Measurements from ENCODE around the gene SUV39H1.
"Not testable (repeated sequence)": the region's sequence is repeated elsewhere in the genome, so short reads cannot be mapped to it uniquely, and the experiment has no call there.

SUV39H1 gene

DNA sequence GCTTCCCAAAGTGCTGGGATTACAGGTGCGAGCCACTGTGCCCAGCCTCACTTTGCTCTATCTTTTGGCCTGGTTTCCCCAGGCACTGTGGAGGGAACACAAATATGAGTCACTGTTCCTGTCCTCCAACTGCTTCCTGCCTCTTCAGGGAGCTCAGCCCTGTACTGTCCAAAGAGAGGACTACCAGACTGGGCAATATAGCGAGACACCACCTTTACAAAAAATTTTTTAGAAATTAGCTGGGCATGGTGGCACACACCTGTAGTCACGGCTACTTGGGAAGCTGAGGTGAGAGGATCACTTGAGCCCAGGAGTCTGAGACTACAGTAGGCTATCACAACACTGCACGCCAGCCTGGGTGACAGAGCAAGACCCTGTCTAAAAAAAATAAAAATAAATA lies 29.9 kb upstream of the SUV39H1 start (continued):
- TF ChIP-seq ZNF404 (tag by site-specific recombination; IDR thresholded peaks at IDR 0.05) (no peak), KLF16 (tag by site-specific recombination; IDR thresholded peaks at IDR 0.05) (no peak), ZNF558 (tag by site-specific recombination; IDR thresholded peaks at IDR 0.05) (no peak)

GRCh38 chrX:48667509-48667908 lies 29.0 kb upstream of the SUV39H1 start:
- no peak overlapping the region for H3K27ac ChIP-seq (ENCODE audit: extremely low read depth, low read depth, low read length)
- ChIA-PET POLR2A (interaction anchor here (1.5 kb wide), 1 partner anchor 9 kb away, joined by 4 read pairs; no protein-coding TSS in a partner anchor), CTCF (no interaction called here)
- no peaks in the 10 kb centered on the region for H3K9me3 ChIP-seq (ENCODE audit: control insufficient read depth, insufficient read depth, low read depth, low read length)
- H3K36me3 ChIP-seq (ENCODE audit: control insufficient read depth in 2 of 2, insufficient read depth in 1 of 2, low read length in 2 of 2) = no peaks in the 10 kb centered on the region
- H3K4me3 ChIP-seq (ENCODE audit: low read depth, low read length) = no peak overlapping the region
- no peaks in the 10 kb centered on the region for H3K4me1 ChIP-seq (ENCODE audit: control insufficient read depth, insufficient read depth, low read length)
- peak; percentile 75 for TF ChIP-seq ZNF341 (tag by site-specific recombination; IDR thresholded peaks at IDR 0.05; ENCODE audit: low read depth)
- TF ChIP-seq, protein P1, sequence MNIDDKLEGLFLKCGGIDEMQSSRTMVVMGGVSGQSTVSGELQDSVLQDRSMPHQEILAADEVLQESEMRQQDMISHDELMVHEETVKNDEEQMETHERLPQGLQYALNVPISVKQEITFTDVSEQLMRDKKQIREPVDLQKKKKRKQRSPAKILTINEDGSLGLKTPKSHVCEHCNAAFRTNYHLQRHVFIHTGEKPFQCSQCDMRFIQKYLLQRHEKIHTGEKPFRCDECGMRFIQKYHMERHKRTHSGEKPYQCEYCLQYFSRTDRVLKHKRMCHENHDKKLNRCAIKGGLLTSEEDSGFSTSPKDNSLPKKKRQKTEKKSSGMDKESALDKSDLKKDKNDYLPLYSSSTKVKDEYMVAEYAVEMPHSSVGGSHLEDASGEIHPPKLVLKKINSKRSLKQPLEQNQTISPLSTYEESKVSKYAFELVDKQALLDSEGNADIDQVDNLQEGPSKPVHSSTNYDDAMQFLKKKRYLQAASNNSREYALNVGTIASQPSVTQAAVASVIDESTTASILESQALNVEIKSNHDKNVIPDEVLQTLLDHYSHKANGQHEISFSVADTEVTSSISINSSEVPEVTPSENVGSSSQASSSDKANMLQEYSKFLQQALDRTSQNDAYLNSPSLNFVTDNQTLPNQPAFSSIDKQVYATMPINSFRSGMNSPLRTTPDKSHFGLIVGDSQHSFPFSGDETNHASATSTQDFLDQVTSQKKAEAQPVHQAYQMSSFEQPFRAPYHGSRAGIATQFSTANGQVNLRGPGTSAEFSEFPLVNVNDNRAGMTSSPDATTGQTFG (tag by site-specific recombination; IDR thresholded peaks at IDR 0.05; ENCODE audit: borderline replicate concordance) = no peak

- H3K36me3 ChIP-seq (ENCODE audit: control insufficient read depth in 2 of 2, insufficient read depth in 1 of 2, low read length in 2 of 2); H3K27ac ChIP-seq (ENCODE audit: extremely low read depth, low read depth, low read length); H3K4me1 ChIP-seq (ENCODE audit: control insufficient read depth, insufficient read depth, low read length); CTCF ChIA-PET; H3K4me3 ChIP-seq (ENCODE audit: low read depth, low read length); POLR2A ChIA-PET; H3K9me3 ChIP-seq (ENCODE audit: control insufficient read depth, insufficient read depth, low read depth, low read length): not testable (repeated sequence)
Measured at GRCh38 chrX:48668187-48668586, 28.3 kb upstream of the SUV39H1 start.

- CTCF ChIA-PET = interaction anchor here (0.9 kb wide), 1 partner anchor 45 kb away, joined by 3 read pairs; no protein-coding TSS in a partner anchor
- Histone ChIP-seq H3K4me1 (ENCODE audit: control insufficient read depth, insufficient read depth, low read length) (peaks cover 3% of the 10 kb centered on the region; the same call in 1 of the 2 replicates), H3K9me3 (ENCODE audit: control insufficient read depth, insufficient read depth, low read depth, low read length) (no peaks in the 10 kb centered on the region), H3K4me3 (ENCODE audit: low read depth, low read length) (peak overlapping the region; percentile 68), H3K36me3 (ENCODE audit: control insufficient read depth in 2 of 2, insufficient read depth in 1 of 2, low read length in 2 of 2) (no peaks in the 10 kb centered on the region), H3K27ac (ENCODE audit: extremely low read depth, low read depth, low read length) (peak overlapping the region; percentile 77)
- POLR2A ChIA-PET = interaction anchor here (0.6 to 2.0 kb wide), 18 partner anchors 9 to 490 kb away, joined by 3 to 19 read pairs (median 4); partner anchors contain the start of genes HDAC6, PQBP1, SLC35A2 and SUV39H1
- no peak for TF ChIP-seq ZNF571 (tag by site-specific recombination; IDR thresholded peaks at IDR 0.05)
- TF ChIP-seq ZBTB26 (tag by site-specific recombination; optimal IDR thresholded peaks at IDR 0.05) = peak; percentile 71
- TF ChIP-seq KLF10 (tag by site-specific recombination; IDR thresholded peaks at IDR 0.05) = peak; percentile 81
- TF ChIP-seq ZNF404 (tag by site-specific recombination; IDR thresholded peaks at IDR 0.05) = no peak
- TF ChIP-seq ZNF292 (tag by site-specific recombination; IDR thresholded peaks at IDR 0.05; ENCODE audit: borderline replicate concordance, low read depth) = no peak
- no peak for TF ChIP-seq TCF7L2 (IDR thresholded peaks at IDR 0.05; ENCODE audit: borderline replicate concordance, low read depth, low read length)
- TF ChIP-seq ZNF654 (tag by site-specific recombination; IDR thresholded peaks at IDR 0.05; ENCODE audit: low read depth) = no peak
- TF ChIP-seq KLF9 (tag by site-specific recombination; IDR thresholded peaks at IDR 0.05; ENCODE audit: low read depth) = no peak
- TF ChIP-seq ZNF362 (tag by site-specific recombination; IDR thresholded peaks at IDR 0.05) = no peak
- TF ChIP-seq, protein P2, sequence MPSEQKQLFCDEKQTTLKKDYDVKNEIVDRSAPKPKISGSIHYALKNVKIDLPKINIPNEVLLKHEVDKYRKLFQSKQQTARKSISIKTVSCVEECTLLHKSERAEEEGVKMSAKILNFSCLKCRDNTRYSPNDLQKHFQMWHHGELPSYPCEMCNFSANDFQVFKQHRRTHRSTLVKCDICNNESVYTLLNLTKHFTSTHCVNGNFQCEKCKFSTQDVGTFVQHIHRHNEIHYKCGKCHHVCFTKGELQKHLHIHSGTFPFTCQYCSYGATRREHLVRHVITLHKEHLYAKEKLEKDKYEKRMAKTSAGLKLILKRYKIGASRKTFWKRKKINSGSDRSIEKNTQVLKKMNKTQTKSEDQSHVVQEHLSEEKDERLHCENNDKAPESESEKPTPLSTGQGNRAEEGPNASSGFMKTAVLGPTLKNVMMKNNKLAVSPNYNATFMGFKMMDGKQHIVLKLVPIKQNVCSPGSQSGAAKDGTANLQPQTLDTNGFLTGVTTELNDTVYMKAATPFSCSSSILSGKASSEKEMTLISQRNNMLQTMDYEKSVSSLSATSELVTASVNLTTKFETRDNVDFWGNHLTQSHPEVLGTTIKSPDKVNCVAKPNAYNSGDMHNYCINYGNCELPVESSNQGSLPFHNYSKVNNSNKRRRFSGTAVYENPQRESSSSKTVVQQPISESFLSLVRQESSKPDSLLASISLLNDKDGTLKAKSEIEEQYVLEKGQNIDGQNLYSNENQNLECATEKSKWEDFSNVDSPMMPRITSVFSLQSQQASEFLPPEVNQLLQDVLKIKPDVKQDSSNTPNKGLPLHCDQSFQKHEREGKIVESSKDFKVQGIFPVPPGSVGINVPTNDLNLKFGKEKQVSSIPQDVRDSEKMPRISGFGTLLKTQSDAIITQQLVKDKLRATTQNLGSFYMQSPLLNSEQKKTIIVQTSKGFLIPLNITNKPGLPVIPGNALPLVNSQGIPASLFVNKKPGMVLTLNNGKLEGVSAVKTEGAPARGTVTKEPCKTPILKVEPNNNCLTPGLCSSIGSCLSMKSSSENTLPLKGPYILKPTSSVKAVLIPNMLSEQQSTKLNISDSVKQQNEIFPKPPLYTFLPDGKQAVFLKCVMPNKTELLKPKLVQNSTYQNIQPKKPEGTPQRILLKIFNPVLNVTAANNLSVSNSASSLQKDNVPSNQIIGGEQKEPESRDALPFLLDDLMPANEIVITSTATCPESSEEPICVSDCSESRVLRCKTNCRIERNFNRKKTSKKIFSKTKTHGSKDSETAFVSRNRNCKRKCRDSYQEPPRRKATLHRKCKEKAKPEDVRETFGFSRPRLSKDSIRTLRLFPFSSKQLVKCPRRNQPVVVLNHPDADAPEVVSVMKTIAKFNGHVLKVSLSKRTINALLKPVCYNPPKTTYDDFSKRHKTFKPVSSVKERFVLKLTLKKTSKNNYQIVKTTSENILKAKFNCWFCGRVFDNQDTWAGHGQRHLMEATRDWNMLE (tag by site-specific recombination; conservative IDR thresholded peaks at IDR 0.05; ENCODE audit: low read depth) = no peak
- peak; percentile 53 for TF ChIP-seq KLF16 (tag by site-specific recombination; IDR thresholded peaks at IDR 0.05)
- no peak for TF ChIP-seq GLI4 (tag by site-specific recombination; IDR thresholded peaks at IDR 0.05)
- TF ChIP-seq, protein P3, sequence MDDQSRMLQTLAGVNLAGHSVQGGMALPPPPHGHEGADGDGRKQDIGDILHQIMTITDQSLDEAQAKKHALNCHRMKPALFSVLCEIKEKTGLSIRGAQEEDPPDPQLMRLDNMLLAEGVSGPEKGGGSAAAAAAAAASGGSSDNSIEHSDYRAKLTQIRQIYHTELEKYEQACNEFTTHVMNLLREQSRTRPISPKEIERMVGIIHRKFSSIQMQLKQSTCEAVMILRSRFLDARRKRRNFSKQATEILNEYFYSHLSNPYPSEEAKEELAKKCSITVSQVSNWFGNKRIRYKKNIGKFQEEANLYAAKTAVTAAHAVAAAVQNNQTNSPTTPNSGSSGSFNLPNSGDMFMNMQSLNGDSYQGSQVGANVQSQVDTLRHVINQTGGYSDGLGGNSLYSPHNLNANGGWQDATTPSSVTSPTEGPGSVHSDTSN (CRISPR knock-in tag; IDR thresholded peaks at IDR 0.05) = no peak
Measured at GRCh38 chrX:48676106-48676892, 20.2 kb upstream of the SUV39H1 start.
